NCI-H1694 (cell line): ENCODE measurements around the gene S1PR1.

Experiments used
- DNase-seq: peaks from one replicate; lab custom pipeline; 2025; lab: John Stamatoyannopoulos, UW

Gene S1PR1

DNA sequence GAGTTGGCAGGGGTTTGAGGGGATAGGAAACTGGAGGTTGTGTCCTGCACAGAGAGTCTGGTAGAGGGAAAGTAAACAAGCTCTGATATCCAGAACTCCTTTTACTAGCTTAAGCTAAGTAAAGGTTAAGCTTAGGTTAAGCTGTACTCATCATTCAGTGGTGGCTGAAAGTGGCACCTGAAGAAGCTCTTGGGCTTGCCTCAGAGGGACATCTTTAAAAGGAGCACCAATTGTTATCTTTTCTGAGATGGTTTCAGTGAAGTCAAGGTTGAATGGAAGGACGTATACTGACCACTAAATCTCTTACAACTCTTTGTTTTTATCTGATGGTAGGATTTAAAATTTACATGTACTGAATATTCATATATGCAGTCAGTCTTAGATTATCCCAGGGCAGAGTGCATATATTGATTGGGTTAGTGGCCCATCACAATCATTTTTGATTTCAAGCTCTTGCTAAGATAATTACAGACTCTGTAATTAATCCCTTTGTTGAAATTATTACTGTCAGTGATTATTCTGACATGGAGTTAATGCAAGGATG, 43.3 kb downstream of the S1PR1 start:
- DNase-seq: no peak

DNA sequence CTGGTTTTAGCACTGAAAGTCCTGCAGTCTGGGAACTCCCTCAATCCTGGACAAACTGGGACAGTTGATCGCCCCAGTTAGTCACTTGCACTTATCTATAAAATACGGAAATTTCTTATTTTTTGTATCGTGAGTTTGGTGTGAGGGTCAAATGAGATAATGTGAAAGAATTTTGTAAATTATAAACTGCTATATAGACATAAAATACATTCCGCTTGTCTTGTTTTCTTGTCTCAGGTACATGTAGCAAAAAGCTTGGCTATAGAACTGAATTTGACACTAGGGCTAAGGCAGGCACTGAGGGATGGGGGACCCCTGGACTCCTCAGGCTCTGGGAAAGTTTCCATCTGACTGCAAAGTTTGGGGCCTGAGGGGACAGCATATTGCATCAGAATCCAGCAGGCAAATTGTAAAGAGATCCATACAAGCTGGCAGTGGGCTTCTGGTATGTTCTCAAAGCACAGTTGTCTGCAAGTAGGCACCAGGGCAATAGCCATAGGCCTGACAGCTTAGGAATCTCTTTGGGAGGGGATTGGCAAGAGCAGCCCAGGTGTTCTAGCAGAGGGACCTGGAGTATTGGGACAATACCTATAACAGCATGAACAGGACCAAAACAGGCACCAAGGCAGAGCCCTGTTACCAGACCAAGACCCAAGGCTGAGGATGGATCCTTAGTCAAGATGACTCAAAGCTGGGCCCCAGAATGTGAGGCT, 44.3 kb downstream of the S1PR1 start:
- no peak for DNase-seq

DNA sequence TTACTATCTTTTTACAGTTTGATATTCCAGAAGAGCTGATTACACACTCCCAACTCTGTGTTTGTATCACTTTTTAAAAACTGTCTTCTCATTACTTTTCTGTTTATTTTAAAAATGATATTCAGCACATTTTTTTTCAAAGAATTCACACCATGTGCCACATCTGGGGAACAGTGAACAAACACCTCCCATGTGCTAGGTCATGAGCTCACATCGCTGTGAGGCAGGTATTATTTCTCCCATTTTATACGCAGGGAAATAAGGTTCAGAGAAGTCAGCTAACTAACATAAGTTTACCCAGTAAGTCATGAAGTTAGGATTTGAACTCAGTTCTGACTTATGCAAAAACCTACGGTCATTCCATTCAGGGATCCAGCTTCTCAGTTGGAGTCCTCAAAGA, 44.9 kb downstream of the S1PR1 start:
- no peak for DNase-seq

DNA sequence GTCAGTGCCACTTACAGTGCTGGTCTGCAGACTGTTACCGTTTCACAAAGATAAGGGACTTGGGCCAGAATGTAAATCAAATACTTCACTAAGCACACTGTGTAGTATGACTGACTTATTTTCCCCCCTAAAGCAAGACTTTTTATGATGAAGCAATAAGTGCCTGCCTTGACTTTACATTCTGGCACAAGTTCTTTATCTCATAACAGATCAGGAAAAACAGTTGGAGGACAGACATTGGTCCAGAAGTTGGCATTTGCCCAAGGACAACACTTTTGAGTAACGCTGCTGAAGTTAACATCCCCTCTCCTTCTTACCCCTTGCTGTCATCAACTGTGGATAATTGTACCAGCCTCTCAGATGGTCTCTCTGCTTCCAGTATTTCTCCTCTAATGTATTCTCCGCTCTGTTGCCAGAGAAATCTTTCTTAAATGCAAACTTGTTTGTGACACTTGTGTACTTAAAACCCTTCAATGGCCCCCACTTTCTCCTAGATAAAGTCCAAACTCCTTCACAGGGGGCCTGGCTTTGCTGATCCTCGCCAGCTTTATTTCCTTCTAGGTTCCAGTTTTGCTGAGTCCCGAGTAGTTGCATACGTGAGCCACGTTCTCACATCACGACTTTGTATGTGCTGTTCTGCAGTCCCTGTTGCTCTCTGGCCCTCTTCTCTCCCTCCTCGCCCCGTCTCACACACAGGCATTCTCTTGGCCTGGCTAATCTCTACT, 45.7 kb downstream of the S1PR1 start:
- no peak for DNase-seq

DNA sequence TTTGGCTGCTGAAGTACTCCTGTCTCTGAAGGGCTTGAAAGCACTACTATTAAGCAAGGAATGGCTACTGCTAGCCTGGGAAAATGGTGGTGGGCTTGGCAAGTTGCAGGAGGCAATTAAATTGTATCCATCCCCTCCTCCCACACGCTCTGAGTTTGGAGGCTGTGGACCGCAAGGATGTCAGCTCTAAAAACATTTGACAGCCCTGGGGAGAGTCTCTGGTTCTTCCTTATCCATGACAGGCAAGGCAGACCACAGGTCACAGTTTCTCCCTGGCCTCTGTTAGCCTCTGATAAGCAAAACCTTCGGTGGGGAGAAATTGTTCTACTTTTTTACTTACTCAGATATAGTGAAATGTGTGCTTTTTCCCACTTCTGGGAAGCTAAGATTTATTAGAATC, 46.6 kb downstream of the S1PR1 start:
- DNase-seq: no peak

DNA sequence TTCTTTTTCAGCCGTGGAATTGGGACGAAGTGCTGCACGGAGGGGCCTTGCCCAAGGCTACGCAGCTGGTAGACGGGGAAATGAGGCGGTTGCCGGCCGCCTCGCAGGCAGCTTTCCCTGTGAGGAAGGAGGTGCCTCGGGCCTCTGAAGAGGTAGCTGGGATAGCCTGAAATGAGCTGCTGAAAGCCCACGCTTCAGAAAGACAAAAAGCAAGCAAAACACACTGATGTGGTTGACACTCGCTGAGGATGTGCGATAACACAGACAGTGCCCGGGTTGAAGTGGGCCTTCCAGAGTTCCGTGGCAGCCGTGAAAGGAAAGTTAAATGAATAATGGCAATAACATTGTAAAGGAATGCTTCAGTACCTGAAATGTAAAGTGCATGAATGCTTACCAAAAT, 47.2 kb downstream of the S1PR1 start:
- DNase-seq: no peak

DNA sequence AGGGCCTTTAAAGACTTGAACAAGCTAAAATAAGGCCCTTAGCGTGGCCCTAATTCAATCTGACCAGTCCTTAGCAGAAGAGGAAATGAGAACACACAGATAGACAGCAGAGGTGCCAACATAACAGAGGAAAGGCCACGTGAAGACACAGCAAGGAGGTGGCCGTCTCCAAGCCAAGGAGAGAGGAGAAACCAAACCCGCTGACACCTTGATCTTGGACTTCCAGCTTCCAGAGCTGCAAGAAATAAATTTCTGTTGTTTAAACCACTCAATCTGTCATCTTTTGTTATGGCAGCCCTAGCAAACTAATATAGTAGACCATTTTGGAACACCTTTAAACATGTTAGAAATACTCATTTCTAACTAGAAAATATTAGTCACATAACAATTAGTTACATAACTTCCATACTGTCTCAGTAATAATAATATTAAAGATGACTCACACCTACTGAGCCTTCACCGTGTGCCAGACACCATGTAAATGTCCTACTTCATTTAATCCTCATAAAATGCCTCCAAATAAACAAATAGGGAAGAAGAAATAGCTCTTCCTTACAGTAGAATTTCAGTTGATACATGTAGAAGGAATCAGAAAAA, 47.9 kb downstream of the S1PR1 start:
- DNase-seq: no peak

DNA sequence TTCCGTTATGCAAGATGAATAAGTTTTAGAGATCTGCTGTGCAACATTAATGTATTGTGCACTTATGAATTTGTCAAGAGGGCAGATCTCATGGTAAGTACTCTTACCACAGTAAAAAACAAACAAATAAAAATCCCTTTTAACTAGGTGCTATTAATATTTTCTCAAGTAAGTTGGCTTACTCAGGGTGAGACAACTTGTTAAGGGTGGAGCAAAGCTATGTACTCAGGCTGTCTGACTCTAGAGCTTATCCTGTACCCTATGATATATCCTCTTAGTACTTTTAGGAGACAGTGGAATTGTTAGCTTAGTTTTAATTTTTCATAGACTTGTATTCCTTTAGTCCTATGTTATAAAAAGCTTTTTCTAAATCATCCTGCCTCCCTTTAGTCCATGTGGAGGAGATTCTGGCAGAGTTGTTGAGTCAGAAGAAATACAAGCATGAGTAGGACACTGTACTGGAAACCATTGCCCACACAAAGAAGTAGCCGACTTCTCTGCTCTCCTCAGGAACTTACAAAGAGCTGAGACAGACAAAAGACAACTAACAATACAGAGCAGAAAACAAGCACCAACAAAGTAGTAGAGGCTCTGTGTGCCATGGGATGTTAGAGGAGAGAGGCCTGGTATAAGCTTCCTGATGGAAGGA, 49.2 kb downstream of the S1PR1 start:
- no peak for DNase-seq

DNA sequence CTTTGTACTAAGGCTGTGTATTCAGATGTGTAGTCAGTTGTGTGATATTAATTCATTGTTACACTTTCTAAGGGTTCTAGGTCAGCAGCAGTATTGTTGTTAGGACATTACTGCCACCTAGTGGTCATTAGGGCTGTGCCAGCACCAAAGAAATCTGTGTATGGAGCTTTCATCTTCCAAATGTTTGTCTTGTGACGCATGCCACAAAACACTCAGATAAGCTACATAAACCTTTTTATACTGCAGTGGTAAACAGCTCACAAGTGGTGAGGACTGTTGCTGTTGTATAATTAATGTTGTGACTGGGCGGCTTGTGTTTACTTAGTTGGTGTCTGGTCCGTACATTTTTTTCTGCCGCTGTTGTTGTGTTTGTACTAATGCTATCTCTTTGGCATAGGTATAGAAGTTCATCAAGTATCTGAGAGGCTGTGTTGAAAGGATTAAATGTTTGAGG, 51.7 kb downstream of the S1PR1 start:
- peak; percentile 74 for DNase-seq

DNA sequence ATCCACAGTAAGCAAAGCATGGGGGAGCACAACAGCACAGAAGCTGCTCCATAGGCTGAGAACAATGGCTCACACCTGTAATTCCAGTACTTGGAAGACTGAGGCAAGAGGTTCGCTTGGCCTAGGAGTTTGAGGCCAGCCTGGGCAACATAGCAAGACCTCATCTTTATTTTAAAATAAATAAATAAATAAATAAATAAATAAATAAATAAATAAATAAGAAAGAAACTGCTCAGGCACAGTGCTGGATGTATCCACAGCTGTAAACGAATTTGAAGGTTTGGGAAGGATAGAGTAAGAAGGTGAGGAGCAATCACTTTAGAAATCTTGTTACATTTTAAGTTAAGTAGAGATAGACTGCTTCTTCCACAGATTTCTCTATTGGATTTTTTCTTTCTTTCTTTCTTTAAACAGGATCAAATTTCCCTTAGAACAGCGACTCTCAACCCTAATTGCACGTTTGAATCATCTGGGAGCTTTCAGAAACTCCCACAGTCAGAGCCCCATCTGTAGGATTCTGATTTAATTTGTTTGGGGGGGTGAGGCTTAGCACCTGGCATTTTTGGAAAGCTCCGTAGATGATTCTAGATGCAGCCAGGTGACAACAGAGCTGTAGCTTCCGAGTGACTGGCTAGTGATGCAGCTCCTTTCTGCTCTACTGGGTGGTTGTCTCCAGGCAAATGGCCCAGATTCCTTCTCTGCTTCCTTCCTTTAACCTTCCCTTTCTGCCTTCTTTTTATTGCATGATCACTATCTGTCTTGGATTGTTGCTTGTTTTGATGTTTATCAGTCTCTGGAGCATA, 53.5 kb downstream of the S1PR1 start:
- DNase-seq: no peak
